HEK293 (cell line): Measurements from ENCODE around the gene MSANTD1.
A peak's percentile ranks its signal among the peaks of the same experiment; 100 is the strongest.

Experiments used
- HOXD13 ChIP-seq: sonication (generic); formaldehyde crosslinking; IDR thresholded peaks from 2 replicates; pipeline ENCODE4 v1.8.0; 2022; ENCODE audit warnings: missing genetic modification reagents, borderline replicate concordance
- KLF7 ChIP-seq: fragments of 450-650 bp; formaldehyde crosslinking; IDR thresholded peaks from 2 replicates; pipeline ENCODE4 v1.5.1; 2016; ENCODE audit warnings: missing biosample characterization, missing genetic modification characterization, borderline replicate concordance
- SP2 ChIP-seq: fragments of 450-650 bp; formaldehyde crosslinking; IDR thresholded peaks from 2 replicates; pipeline ENCODE4 v1.5.1; 2016; ENCODE audit warnings: missing biosample characterization, missing genetic modification characterization
- ZBTB48 ChIP-seq: fragments of 450-650 bp; formaldehyde crosslinking; IDR thresholded peaks from 2 replicates; pipeline ENCODE4 v1.5.1; 2016; ENCODE audit warnings: missing biosample characterization, missing genetic modification characterization
- ZIC2 ChIP-seq: fragments of 450-650 bp; formaldehyde crosslinking; IDR thresholded peaks from 2 replicates; pipeline ENCODE4 v1.5.1; 2016; ENCODE audit warnings: missing biosample characterization, missing genetic modification characterization
- ZNF423 ChIP-seq: fragments of 450-650 bp; formaldehyde crosslinking; IDR thresholded peaks from 2 replicates; pipeline ENCODE4 v1.5.1; 2016; ENCODE audit warnings: missing biosample characterization, missing genetic modification characterization
- ZNF561 ChIP-seq: fragments of 450-650 bp; IDR thresholded peaks from 2 replicates; pipeline ENCODE4 v1.5.1; 2018; ENCODE audit warnings: missing biosample characterization, missing genetic modification characterization, borderline replicate concordance
- ZNF600 ChIP-seq: fragments of 450-650 bp; formaldehyde crosslinking; IDR thresholded peaks from 2 replicates; pipeline ENCODE4 v1.5.1; 2016; ENCODE audit warnings: missing biosample characterization, missing genetic modification characterization
- ZNF629 ChIP-seq: fragments of 450-650 bp; formaldehyde crosslinking; IDR thresholded peaks from 2 replicates; pipeline ENCODE4 v1.5.1; 2017; ENCODE audit warnings: missing biosample characterization, missing genetic modification characterization
- ZNF768 ChIP-seq: fragments of 450-650 bp; formaldehyde crosslinking; IDR thresholded peaks from 2 replicates; pipeline ENCODE4 v1.5.1; 2018; ENCODE audit warnings: missing biosample characterization, mild to moderate bottlenecking, missing genetic modification characterization
- ZSCAN30 ChIP-seq: fragments of 450-650 bp; IDR thresholded peaks from 2 replicates; pipeline ENCODE4 v1.5.1; 2018; ENCODE audit warnings: missing biosample characterization, mild to moderate bottlenecking, missing genetic modification characterization, moderate library complexity
- TF ChIP-seq, protein P1 (sequence below): fragments of 450-650 bp; formaldehyde crosslinking; IDR thresholded peaks from 2 replicates; pipeline ENCODE4 v1.5.1; 2017; ENCODE audit warnings: missing biosample characterization, missing genetic modification characterization
- TF ChIP-seq, protein P2 (sequence below): fragments of 450-650 bp; formaldehyde crosslinking; IDR thresholded peaks from 2 replicates; pipeline ENCODE4 v1.5.1; 2016; ENCODE audit warnings: missing biosample characterization, missing genetic modification characterization
- TF ChIP-seq, protein P3 (sequence below): fragments of 450-650 bp; formaldehyde crosslinking; IDR thresholded peaks from 2 replicates; pipeline ENCODE4 v1.5.1; 2017; ENCODE audit warnings: missing biosample characterization, missing genetic modification characterization
- TF ChIP-seq, protein P4 (sequence below): fragments of 450-650 bp; formaldehyde crosslinking; IDR thresholded peaks from 2 replicates; pipeline ENCODE4 v1.5.1; 2016; ENCODE audit warnings: missing biosample characterization, missing genetic modification characterization
- TF ChIP-seq, protein P5 (sequence below): fragments of 450-650 bp; formaldehyde crosslinking; conservative IDR thresholded peaks from 2 replicates; pipeline ENCODE4 v1.5.1; 2016; ENCODE audit warnings: low read depth, missing biosample characterization, missing genetic modification characterization
- TF ChIP-seq, protein P6 (sequence below): sonication (generic); formaldehyde crosslinking; IDR thresholded peaks from 2 replicates; pipeline ENCODE4 v1.8.1; 2022; ENCODE audit warnings: mild to moderate bottlenecking, moderate library complexity, missing genetic modification reagents
- TF ChIP-seq, protein P7 (sequence below): fragments of 450-650 bp; formaldehyde crosslinking; IDR thresholded peaks from 2 replicates; pipeline ENCODE4 v1.5.1; 2016; ENCODE audit warnings: missing biosample characterization, missing genetic modification characterization
- TF ChIP-seq, protein P8 (sequence below): fragments of 450-650 bp; formaldehyde crosslinking; IDR thresholded peaks from 2 replicates; pipeline ENCODE4 v1.5.1; 2016; ENCODE audit warnings: missing biosample characterization, missing genetic modification characterization
- TF ChIP-seq, protein P9 (sequence below): fragments of 450-650 bp; formaldehyde crosslinking; IDR thresholded peaks from 2 replicates; pipeline ENCODE4 v1.5.1; 2017; ENCODE audit warnings: missing biosample characterization, missing genetic modification characterization

Gene MSANTD1

DNA sequence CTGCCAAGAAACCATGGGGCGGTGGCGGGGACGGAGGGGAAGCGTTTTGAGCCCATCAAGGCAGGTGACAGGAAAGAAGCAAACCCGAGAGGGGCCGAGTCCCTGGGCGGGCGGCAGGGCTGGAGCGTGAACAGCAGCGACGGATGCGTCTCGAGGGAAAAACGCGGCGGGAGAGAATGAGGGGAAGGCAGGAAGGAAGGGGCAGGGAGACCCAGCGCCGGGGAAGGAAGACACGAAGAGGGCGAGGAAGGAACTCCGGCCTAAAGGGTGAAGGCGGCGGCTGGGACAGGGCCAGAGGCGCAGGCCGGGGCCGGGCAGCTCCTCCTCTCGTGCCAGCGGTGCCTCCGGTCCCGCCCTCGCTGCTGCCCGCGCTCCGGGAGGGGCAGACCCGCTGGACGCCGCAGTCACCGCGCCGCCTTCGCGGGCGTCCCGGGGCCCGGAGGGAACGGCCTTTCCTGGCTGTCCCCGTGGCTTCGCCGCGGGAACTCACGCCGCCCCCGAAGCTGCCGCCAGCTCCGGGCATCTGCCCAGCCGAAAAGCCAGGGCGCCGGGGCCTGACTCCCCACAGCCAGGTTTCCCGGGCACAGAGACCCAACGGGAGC is 43.1 kb downstream of the MSANTD1 start (continued):
- TF ChIP-seq, protein P1, sequence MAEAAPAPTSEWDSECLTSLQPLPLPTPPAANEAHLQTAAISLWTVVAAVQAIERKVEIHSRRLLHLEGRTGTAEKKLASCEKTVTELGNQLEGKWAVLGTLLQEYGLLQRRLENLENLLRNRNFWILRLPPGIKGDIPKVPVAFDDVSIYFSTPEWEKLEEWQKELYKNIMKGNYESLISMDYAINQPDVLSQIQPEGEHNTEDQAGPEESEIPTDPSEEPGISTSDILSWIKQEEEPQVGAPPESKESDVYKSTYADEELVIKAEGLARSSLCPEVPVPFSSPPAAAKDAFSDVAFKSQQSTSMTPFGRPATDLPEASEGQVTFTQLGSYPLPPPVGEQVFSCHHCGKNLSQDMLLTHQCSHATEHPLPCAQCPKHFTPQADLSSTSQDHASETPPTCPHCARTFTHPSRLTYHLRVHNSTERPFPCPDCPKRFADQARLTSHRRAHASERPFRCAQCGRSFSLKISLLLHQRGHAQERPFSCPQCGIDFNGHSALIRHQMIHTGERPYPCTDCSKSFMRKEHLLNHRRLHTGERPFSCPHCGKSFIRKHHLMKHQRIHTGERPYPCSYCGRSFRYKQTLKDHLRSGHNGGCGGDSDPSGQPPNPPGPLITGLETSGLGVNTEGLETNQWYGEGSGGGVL (tag by site-specific recombination), result peak; percentile 43; the same call in 1 of the 2 replicates
- TF ChIP-seq ZNF629 (tag by site-specific recombination), result 0 out of 2 replicates have a peak, but pooled peaks have one; percentile 7
- TF ChIP-seq, protein P2, sequence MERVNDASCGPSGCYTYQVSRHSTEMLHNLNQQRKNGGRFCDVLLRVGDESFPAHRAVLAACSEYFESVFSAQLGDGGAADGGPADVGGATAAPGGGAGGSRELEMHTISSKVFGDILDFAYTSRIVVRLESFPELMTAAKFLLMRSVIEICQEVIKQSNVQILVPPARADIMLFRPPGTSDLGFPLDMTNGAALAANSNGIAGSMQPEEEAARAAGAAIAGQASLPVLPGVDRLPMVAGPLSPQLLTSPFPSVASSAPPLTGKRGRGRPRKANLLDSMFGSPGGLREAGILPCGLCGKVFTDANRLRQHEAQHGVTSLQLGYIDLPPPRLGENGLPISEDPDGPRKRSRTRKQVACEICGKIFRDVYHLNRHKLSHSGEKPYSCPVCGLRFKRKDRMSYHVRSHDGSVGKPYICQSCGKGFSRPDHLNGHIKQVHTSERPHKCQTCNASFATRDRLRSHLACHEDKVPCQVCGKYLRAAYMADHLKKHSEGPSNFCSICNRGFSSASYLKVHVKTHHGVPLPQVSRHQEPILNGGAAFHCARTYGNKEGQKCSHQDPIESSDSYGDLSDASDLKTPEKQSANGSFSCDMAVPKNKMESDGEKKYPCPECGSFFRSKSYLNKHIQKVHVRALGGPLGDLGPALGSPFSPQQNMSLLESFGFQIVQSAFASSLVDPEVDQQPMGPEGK, result peak; percentile 37
- TF ChIP-seq ZNF561 (tag by site-specific recombination), result 0 out of 2 replicates have a peak, but pooled peaks have one; percentile 38
- TF ChIP-seq, protein P3, sequence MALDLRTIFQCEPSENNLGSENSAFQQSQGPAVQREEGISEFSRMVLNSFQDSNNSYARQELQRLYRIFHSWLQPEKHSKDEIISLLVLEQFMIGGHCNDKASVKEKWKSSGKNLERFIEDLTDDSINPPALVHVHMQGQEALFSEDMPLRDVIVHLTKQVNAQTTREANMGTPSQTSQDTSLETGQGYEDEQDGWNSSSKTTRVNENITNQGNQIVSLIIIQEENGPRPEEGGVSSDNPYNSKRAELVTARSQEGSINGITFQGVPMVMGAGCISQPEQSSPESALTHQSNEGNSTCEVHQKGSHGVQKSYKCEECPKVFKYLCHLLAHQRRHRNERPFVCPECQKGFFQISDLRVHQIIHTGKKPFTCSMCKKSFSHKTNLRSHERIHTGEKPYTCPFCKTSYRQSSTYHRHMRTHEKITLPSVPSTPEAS (tag by site-specific recombination), result no peak
- TF ChIP-seq, protein P4, sequence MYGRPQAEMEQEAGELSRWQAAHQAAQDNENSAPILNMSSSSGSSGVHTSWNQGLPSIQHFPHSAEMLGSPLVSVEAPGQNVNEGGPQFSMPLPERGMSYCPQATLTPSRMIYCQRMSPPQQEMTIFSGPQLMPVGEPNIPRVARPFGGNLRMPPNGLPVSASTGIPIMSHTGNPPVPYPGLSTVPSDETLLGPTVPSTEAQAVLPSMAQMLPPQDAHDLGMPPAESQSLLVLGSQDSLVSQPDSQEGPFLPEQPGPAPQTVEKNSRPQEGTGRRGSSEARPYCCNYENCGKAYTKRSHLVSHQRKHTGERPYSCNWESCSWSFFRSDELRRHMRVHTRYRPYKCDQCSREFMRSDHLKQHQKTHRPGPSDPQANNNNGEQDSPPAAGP (tag by site-specific recombination), result 0 out of 2 replicates have a peak, but pooled peaks have one; percentile 15
- no peak for TF ChIP-seq HOXD13
- TF ChIP-seq, protein P5, sequence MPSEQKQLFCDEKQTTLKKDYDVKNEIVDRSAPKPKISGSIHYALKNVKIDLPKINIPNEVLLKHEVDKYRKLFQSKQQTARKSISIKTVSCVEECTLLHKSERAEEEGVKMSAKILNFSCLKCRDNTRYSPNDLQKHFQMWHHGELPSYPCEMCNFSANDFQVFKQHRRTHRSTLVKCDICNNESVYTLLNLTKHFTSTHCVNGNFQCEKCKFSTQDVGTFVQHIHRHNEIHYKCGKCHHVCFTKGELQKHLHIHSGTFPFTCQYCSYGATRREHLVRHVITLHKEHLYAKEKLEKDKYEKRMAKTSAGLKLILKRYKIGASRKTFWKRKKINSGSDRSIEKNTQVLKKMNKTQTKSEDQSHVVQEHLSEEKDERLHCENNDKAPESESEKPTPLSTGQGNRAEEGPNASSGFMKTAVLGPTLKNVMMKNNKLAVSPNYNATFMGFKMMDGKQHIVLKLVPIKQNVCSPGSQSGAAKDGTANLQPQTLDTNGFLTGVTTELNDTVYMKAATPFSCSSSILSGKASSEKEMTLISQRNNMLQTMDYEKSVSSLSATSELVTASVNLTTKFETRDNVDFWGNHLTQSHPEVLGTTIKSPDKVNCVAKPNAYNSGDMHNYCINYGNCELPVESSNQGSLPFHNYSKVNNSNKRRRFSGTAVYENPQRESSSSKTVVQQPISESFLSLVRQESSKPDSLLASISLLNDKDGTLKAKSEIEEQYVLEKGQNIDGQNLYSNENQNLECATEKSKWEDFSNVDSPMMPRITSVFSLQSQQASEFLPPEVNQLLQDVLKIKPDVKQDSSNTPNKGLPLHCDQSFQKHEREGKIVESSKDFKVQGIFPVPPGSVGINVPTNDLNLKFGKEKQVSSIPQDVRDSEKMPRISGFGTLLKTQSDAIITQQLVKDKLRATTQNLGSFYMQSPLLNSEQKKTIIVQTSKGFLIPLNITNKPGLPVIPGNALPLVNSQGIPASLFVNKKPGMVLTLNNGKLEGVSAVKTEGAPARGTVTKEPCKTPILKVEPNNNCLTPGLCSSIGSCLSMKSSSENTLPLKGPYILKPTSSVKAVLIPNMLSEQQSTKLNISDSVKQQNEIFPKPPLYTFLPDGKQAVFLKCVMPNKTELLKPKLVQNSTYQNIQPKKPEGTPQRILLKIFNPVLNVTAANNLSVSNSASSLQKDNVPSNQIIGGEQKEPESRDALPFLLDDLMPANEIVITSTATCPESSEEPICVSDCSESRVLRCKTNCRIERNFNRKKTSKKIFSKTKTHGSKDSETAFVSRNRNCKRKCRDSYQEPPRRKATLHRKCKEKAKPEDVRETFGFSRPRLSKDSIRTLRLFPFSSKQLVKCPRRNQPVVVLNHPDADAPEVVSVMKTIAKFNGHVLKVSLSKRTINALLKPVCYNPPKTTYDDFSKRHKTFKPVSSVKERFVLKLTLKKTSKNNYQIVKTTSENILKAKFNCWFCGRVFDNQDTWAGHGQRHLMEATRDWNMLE (tag by site-specific recombination), result no peak
- TF ChIP-seq, protein P6, sequence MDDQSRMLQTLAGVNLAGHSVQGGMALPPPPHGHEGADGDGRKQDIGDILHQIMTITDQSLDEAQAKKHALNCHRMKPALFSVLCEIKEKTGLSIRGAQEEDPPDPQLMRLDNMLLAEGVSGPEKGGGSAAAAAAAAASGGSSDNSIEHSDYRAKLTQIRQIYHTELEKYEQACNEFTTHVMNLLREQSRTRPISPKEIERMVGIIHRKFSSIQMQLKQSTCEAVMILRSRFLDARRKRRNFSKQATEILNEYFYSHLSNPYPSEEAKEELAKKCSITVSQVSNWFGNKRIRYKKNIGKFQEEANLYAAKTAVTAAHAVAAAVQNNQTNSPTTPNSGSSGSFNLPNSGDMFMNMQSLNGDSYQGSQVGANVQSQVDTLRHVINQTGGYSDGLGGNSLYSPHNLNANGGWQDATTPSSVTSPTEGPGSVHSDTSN, result 0 out of 2 replicates have a peak, but pooled peaks have one; percentile 25
- 0 out of 2 replicates have a peak, but pooled peaks have one; percentile 9 for TF ChIP-seq ZNF768 (tag by site-specific recombination)
- TF ChIP-seq, protein P7, sequence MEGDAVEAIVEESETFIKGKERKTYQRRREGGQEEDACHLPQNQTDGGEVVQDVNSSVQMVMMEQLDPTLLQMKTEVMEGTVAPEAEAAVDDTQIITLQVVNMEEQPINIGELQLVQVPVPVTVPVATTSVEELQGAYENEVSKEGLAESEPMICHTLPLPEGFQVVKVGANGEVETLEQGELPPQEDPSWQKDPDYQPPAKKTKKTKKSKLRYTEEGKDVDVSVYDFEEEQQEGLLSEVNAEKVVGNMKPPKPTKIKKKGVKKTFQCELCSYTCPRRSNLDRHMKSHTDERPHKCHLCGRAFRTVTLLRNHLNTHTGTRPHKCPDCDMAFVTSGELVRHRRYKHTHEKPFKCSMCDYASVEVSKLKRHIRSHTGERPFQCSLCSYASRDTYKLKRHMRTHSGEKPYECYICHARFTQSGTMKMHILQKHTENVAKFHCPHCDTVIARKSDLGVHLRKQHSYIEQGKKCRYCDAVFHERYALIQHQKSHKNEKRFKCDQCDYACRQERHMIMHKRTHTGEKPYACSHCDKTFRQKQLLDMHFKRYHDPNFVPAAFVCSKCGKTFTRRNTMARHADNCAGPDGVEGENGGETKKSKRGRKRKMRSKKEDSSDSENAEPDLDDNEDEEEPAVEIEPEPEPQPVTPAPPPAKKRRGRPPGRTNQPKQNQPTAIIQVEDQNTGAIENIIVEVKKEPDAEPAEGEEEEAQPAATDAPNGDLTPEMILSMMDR (tag by site-specific recombination), result no peak
- TF ChIP-seq ZBTB48 (tag by site-specific recombination), result peak; percentile 70
- TF ChIP-seq, protein P8, sequence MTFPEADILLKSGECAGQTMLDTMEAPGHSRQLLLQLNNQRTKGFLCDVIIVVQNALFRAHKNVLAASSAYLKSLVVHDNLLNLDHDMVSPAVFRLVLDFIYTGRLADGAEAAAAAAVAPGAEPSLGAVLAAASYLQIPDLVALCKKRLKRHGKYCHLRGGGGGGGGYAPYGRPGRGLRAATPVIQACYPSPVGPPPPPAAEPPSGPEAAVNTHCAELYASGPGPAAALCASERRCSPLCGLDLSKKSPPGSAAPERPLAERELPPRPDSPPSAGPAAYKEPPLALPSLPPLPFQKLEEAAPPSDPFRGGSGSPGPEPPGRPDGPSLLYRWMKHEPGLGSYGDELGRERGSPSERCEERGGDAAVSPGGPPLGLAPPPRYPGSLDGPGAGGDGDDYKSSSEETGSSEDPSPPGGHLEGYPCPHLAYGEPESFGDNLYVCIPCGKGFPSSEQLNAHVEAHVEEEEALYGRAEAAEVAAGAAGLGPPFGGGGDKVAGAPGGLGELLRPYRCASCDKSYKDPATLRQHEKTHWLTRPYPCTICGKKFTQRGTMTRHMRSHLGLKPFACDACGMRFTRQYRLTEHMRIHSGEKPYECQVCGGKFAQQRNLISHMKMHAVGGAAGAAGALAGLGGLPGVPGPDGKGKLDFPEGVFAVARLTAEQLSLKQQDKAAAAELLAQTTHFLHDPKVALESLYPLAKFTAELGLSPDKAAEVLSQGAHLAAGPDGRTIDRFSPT (tag by site-specific recombination), result peak; percentile 53
- peak; percentile 64 for TF ChIP-seq SP2 (tag by site-specific recombination)
- TF ChIP-seq ZSCAN30 (tag by site-specific recombination), result 0 out of 2 replicates have a peak, but pooled peaks have one; percentile 12
- peak; percentile 62; the same call in 1 of the 2 replicates for TF ChIP-seq ZNF600 (tag by site-specific recombination)
- peak; percentile 70 for TF ChIP-seq ZIC2 (tag by site-specific recombination)
- TF ChIP-seq, protein P9, sequence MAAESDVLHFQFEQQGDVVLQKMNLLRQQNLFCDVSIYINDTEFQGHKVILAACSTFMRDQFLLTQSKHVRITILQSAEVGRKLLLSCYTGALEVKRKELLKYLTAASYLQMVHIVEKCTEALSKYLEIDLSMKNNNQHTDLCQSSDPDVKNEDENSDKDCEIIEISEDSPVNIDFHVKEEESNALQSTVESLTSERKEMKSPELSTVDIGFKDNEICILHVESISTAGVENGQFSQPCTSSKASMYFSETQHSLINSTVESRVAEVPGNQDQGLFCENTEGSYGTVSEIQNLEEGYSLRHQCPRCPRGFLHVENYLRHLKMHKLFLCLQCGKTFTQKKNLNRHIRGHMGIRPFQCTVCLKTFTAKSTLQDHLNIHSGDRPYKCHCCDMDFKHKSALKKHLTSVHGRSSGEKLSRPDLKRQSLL, result no peak
- TF ChIP-seq KLF7 (tag by site-specific recombination), result peak; percentile 79; the same call in 1 of the 2 replicates
- TF ChIP-seq ZNF423, result peak; percentile 75; the same call in 1 of the 2 replicates
